GM12872 (cell line): ENCODE measurements around the gene COMMD1.

Experiments used
- CTCF ChIP-seq: IDR thresholded peaks from 3 replicates; pipeline ENCODE4 v1.5.1; 2011; ENCODE audit warnings: low read depth, mild to moderate bottlenecking, low read length, moderate library complexity; ENCODE audit not compliant: insufficient read depth

Gene COMMD1

GRCh38 chr2:61937098-61937497 is 31.6 kb downstream of the COMMD1 start:
- no peak for TF ChIP-seq CTCF

- no peak for TF ChIP-seq CTCF
These were observed 32.4 kb downstream of the COMMD1 start for GRCh38 chr2:61937886-61938285.

- TF ChIP-seq CTCF = no peak
These were observed 33.0 kb downstream of the COMMD1 start for GRCh38 chr2:61938511-61938910.

GRCh38 chr2:61943251-61943650 is 37.8 kb downstream of the COMMD1 start:
- TF ChIP-seq CTCF = no peak

GRCh38 chr2:61946666-61947065 is 41.2 kb downstream of the COMMD1 start:
- no peak for TF ChIP-seq CTCF

GRCh38 chr2:61948661-61949457 is 43.4 kb downstream of the COMMD1 start:
- TF ChIP-seq CTCF = no peak

- TF ChIP-seq CTCF = no peak
These were observed 43.9 kb downstream of the COMMD1 start for GRCh38 chr2:61949458-61949713.
